Testis (tissue), 3 donors: Measurements from ENCODE around the gene NCF2. TPM values are rescaled to one million over a fixed set of nuclear protein-coding genes. Genes with fewer than 3 reads are reported as not detected.
A peak's percentile ranks its signal among the peaks of the same experiment; 100 is the strongest.
"Not testable (repeated sequence)": the region's sequence is repeated elsewhere in the genome, so short reads cannot be mapped to it uniquely, and the experiment has no call there.

ENCODE experiments used
- DNase-seq: peaks from one replicate; pipeline ENCODE4 v3.0.0-alpha.2; 2019
- H3K27ac ChIP-seq, 2 donors: fragments of 200-600 bp; sonication (generic); one replicate each; pipeline ENCODE4 v1.5.1; 2019
- H3K27me3 ChIP-seq: fragments of 200-600 bp; sonication (generic); one replicate; pipeline ENCODE4 v1.5.1; 2019
- H3K36me3 ChIP-seq: fragments of 200-600 bp; sonication (generic); one replicate; pipeline ENCODE4 v1.5.1; 2017; ENCODE audit warnings: low read depth; ENCODE audit errors: missing control alignments
- H3K4me1 ChIP-seq: fragments of 200-600 bp; sonication (generic); one replicate; pipeline ENCODE4 v1.5.1; 2019
- H3K4me3 ChIP-seq, 2 donors: fragments of 200-600 bp; sonication (generic); one replicate each; pipeline ENCODE4 v1.5.1; 2017 to 2019
- H3K9me3 ChIP-seq: fragments of 200-600 bp; sonication (generic); one replicate; pipeline ENCODE4 v1.5.1; 2017
- CTCF ChIP-seq, 3 experiments: fragments of 450-650 bp in 2 of 3; fragments of 200-600 bp in 1 of 3; sonication (generic) in 1 of 3; IDR thresholded peaks; one replicate each; pipeline ENCODE4 v1.5.1; 2016 to 2019; ENCODE audit warnings: antibody characterized with exemption in 3 of 3, mild to moderate bottlenecking in 2 of 3, moderate library complexity in 1 of 3
- POLR2A ChIP-seq: fragments of 450-650 bp; IDR thresholded peaks from one replicate; pipeline ENCODE4 v1.6.1; 2017; ENCODE audit warnings: antibody characterized with exemption, mild to moderate bottlenecking, moderate library complexity
- WGBS, 2 donors: methylation state at CpG; one replicate each; pipeline ENCODE4 v1.1.5; 2018; 5-methylcytosine and 5-hydroxymethylcytosine counted together
- intact Hi-C: fragments of 100-400 bp; cut with DNase I; formaldehyde crosslinking; loops from one replicate; pipeline ENCODE4 v1.15.1; 2023; ENCODE audit warnings: low total_unique reads
- polyA plus RNA-seq: library from polyadenylated mRNA; stranded (reverse); fragments of 350-450 nt; fragmentation: Illumina TruSeq; extraction: RNeasy Lipid Tissue Mini Kit (QIAGEN cat#74804); gene quantifications from one replicate; pipeline ENCODE4 v1.2.3, GENCODE V29; 2014; ENCODE audit warnings: low read depth, low replicate concordance; ENCODE audit not compliant: insufficient read depth
- total RNA-seq, 2 donors: library from RNA; depleted of rRNA; stranded (reverse); fragments of >200 nt; gene quantifications; one replicate each; pipeline ENCODE4 v1.2.3, GENCODE V29; 2016

NCF2 gene
- total and polyA plus RNA-seq, 3 donors from 2014 or later, result 1.3 to 7.8 (median 3.7) TPM

GRCh38 chr1:183632964-183633363 is 42.7 kb upstream of the NCF2 start:
- no peak for TF ChIP-seq CTCF (IDR thresholded peaks at IDR 0.05)
- no peaks in the 10 kb centered on the region for H3K9me3 ChIP-seq
- no peaks in the 10 kb centered on the region for H3K27me3 ChIP-seq
- peak overlapping the region in 1 of 2 donors; percentile 99 for H3K4me3 ChIP-seq
- peak overlapping the region in 1 of 2 donors; percentile 96 for H3K27ac ChIP-seq
- 23 to 42% methylated on average over 1 of the region's 1 CpG for WGBS, 2 donors
- H3K4me1 ChIP-seq, result peaks cover 38% of the 10 kb centered on the region
- intact Hi-C loops, result no loop called here
- DNase-seq, result no peak
- no peaks in the 10 kb centered on the region for H3K36me3 ChIP-seq

- Histone ChIP-seq H3K27me3 (no peaks in the 10 kb centered on the region), H3K27ac (peak overlapping the region in 1 of 2 donors; percentile 96), H3K36me3 (no peaks in the 10 kb centered on the region), H3K9me3 (no peaks in the 10 kb centered on the region), H3K4me3 (no peak overlapping the region), H3K4me1 (peaks cover 38% of the 10 kb centered on the region)
- no peak for DNase-seq
- TF ChIP-seq POLR2A (no peak), CTCF (IDR thresholded peaks at IDR 0.05) (no peak)
- WGBS, 2 donors, result 53 to 71% methylated on average over 2 of the region's 2 CpGs
- intact Hi-C loops, result no loop called here
Measured at GRCh38 chr1:183632114-183632513, 41.9 kb upstream of the NCF2 start.

- intact Hi-C loops, result no loop called here
Measured at GRCh38 chr1:183630748-183631147, 40.5 kb upstream of the NCF2 start.

GRCh38 chr1:183628537-183628936 is 38.3 kb upstream of the NCF2 start:
- no peak for DNase-seq
- TF ChIP-seq POLR2A (no peak), CTCF (IDR thresholded peaks at IDR 0.05) (no peak)
- intact Hi-C loops, result no loop called here
- Histone ChIP-seq H3K27ac (no peak overlapping the region), H3K36me3 (no peaks in the 10 kb centered on the region), H3K4me1 (peaks cover 38% of the 10 kb centered on the region), H3K9me3 (no peaks in the 10 kb centered on the region), H3K4me3 (no peak overlapping the region), H3K27me3 (no peaks in the 10 kb centered on the region)

More at GRCh38 chr1:183630748-183631147, 40.5 kb upstream of the NCF2 start:
- Histone ChIP-seq H3K9me3 (no peaks in the 10 kb centered on the region), H3K4me3 (no peak overlapping the region), H3K36me3 (no peaks in the 10 kb centered on the region), H3K27ac (peak overlapping the region in 1 of 2 donors; percentile 37), H3K4me1 (peaks cover 43% of the 10 kb centered on the region), H3K27me3 (no peaks in the 10 kb centered on the region)
- no peak for DNase-seq
- TF ChIP-seq POLR2A, result no peak
- TF ChIP-seq CTCF (IDR thresholded peaks at IDR 0.05), result no peak
- 26 to 32% methylated on average over 2 of the region's 2 CpGs for WGBS, 2 donors

GRCh38 chr1:183626236-183626635 is 36.0 kb upstream of the NCF2 start:
- 28 to 39% methylated on average over 3 of the region's 3 CpGs for WGBS, 2 donors
- peaks cover 26% of the 10 kb centered on the region for H3K4me1 ChIP-seq
- DNase-seq, H3K9me3 ChIP-seq, H3K36me3 ChIP-seq, H3K4me3 ChIP-seq, intact Hi-C loops, H3K27me3 ChIP-seq: not testable (repeated sequence)
- H3K27ac ChIP-seq, result peak overlapping the region in 1 of 2 donors; percentile 12
